H9 (cell line): ENCODE measurements around the gene TAGLN2. TPM values are rescaled to one million over a fixed set of nuclear protein-coding genes. Genes with fewer than 3 reads are reported as not detected.

Experiments used
- DNase-seq: peaks from one replicate; pipeline ENCODE4 v3.0.0-alpha.2; 2017
- H2AFZ ChIP-seq: one replicate; pipeline ENCODE4 v1.6.1; 2013; ENCODE audit warnings: mild to moderate bottlenecking, low read length, control low read depth, moderate library complexity
- H2AK5ac ChIP-seq: 2 replicates; pipeline ENCODE4 v1.6.1; 2013; ENCODE audit warnings: low read length, control low read depth, mixed read lengths; ENCODE audit not compliant: insufficient read length
- H2BK120ac ChIP-seq: one replicate; pipeline ENCODE4 v1.6.1; 2013; ENCODE audit warnings: low read depth, mild to moderate bottlenecking, low read length, control low read depth, inconsistent platforms; ENCODE audit not compliant: poor library complexity, severe bottlenecking
- H2BK12ac ChIP-seq: 2 replicates; pipeline ENCODE4 v1.6.1; 2013; ENCODE audit warnings: low read length, control low read depth, mixed read lengths, low read depth; ENCODE audit not compliant: insufficient read length
- H2BK15ac ChIP-seq: 2 replicates; pipeline ENCODE4 v1.6.1; 2013; ENCODE audit warnings: low read depth, low read length, control low read depth
- H2BK20ac ChIP-seq: one replicate; pipeline ENCODE4 v1.6.1; 2013; ENCODE audit warnings: low read depth, mild to moderate bottlenecking, low read length, control low read depth, inconsistent platforms; ENCODE audit not compliant: poor library complexity, severe bottlenecking
- H2BK5ac ChIP-seq: 2 replicates; pipeline ENCODE4 v1.6.1; 2013; ENCODE audit warnings: low read length, control low read depth, mixed read lengths; ENCODE audit not compliant: insufficient read length
- H3K14ac ChIP-seq: 2 replicates; pipeline ENCODE4 v1.6.1; 2013; ENCODE audit warnings: low read length, control low read depth; ENCODE audit not compliant: insufficient read depth
- H3K18ac ChIP-seq: 2 replicates; pipeline ENCODE4 v1.6.1; 2013; ENCODE audit warnings: low read depth, mild to moderate bottlenecking, mixed read lengths, low read length, control low read depth; ENCODE audit not compliant: insufficient read length
- H3K23ac ChIP-seq: 2 replicates; pipeline ENCODE4 v1.6.1; 2013; ENCODE audit warnings: low read length, control low read depth, mixed read lengths, low read depth; ENCODE audit not compliant: insufficient read length
- H3K23me2 ChIP-seq: 2 replicates; pipeline ENCODE4 v1.6.1; 2013; ENCODE audit warnings: low read depth, mild to moderate bottlenecking, mixed read lengths, low read length, control low read depth; ENCODE audit not compliant: insufficient read length, poor library complexity, severe bottlenecking
- H3K27ac ChIP-seq: 2 replicates; pipeline ENCODE4 v1.5.1; 2013; ENCODE audit warnings: low read length, control low read depth, mixed read lengths, low read depth; ENCODE audit not compliant: insufficient read length
- H3K27me3 ChIP-seq: 2 replicates; pipeline ENCODE4 v1.6.1; 2013; ENCODE audit warnings: low read length, control low read depth, inconsistent platforms; ENCODE audit not compliant: insufficient read depth
- H3K4ac ChIP-seq: 2 replicates; pipeline ENCODE4 v1.6.1; 2013; ENCODE audit warnings: low read depth, mild to moderate bottlenecking, control low read depth, inconsistent platforms, low read length, moderate library complexity
- H3K4me1 ChIP-seq: 2 replicates; pipeline ENCODE4 v1.6.1; 2013; ENCODE audit warnings: low read length, control low read depth, inconsistent platforms; ENCODE audit not compliant: insufficient read depth
- H3K4me2 ChIP-seq: 2 replicates; pipeline ENCODE4 v1.6.1; 2013; ENCODE audit warnings: low read length, control low read depth, mixed read lengths; ENCODE audit not compliant: insufficient read length, insufficient read depth
- H3K56ac ChIP-seq: 2 replicates; pipeline ENCODE4 v1.6.1; 2013; ENCODE audit warnings: low read depth, mild to moderate bottlenecking, mixed read lengths, low read length, control low read depth; ENCODE audit not compliant: insufficient read length
- H3K79me1 ChIP-seq: 2 replicates; pipeline ENCODE4 v1.6.1; 2013; ENCODE audit warnings: low read depth, mild to moderate bottlenecking, moderate library complexity, low read length, control low read depth, inconsistent platforms; ENCODE audit not compliant: insufficient read depth, poor library complexity, severe bottlenecking
- H3K79me2 ChIP-seq: 2 replicates; pipeline ENCODE4 v1.6.1; 2013; ENCODE audit warnings: low read length, control low read depth, inconsistent platforms; ENCODE audit not compliant: insufficient read depth
- H3K9ac ChIP-seq: 2 replicates; pipeline ENCODE4 v1.6.1; 2013; ENCODE audit warnings: low read length, control low read depth, mixed read lengths; ENCODE audit not compliant: insufficient read length; ENCODE audit errors: extremely low read depth
- H3K9me3 ChIP-seq: one replicate; pipeline ENCODE4 v1.6.1; 2013; ENCODE audit warnings: low read depth, low read length, inconsistent platforms; ENCODE audit not compliant: control insufficient read depth
- H3T11ph ChIP-seq: one replicate; pipeline ENCODE4 v1.6.1; 2013; ENCODE audit warnings: mild to moderate bottlenecking, low read length, control low read depth, inconsistent platforms
- H4K20me1 ChIP-seq: one replicate; pipeline ENCODE4 v1.6.1; 2013; ENCODE audit not compliant: control insufficient read depth, insufficient read length, insufficient read depth
- H4K5ac ChIP-seq: 2 replicates; pipeline ENCODE4 v1.6.1; 2013; ENCODE audit warnings: low read depth, mild to moderate bottlenecking, mixed read lengths, low read length, control low read depth; ENCODE audit not compliant: insufficient read length
- H4K8ac ChIP-seq: replicated peaks from 2 replicates; pipeline ENCODE4 v1.6.1; 2013; ENCODE audit warnings: low read length, control low read depth, mixed read lengths, low read depth; ENCODE audit not compliant: insufficient read length
- H4K91ac ChIP-seq: 2 replicates; pipeline ENCODE4 v1.6.1; 2013; ENCODE audit warnings: low read depth, mild to moderate bottlenecking, moderate library complexity, mixed read lengths, low read length, control low read depth; ENCODE audit not compliant: insufficient read length
- H3K27ac Mint-ChIP-seq, 3 experiments: 2 replicates in 2 of 3; 3 replicates in 1 of 3; pipeline ENCODE4 v1.8.0; 2020 to 2021; ENCODE audit warnings: mixed read lengths in 3 of 3, mild to moderate bottlenecking in 1 of 3, moderate library complexity in 1 of 3
- H3K27me3 Mint-ChIP-seq: 2 replicates; pipeline ENCODE4 v1.8.0; 2021; ENCODE audit warnings: low read depth, mild to moderate bottlenecking, moderate library complexity, mixed read lengths
- H3K36me3 Mint-ChIP-seq, 3 experiments: 2 replicates in 2 of 3; 3 replicates in 1 of 3; pipeline ENCODE4 v1.8.0; 2020 to 2021; ENCODE audit warnings: low read depth in 3 of 3, mixed read lengths in 3 of 3; ENCODE audit not compliant: insufficient read depth in 1 of 3
- H3K4me1 Mint-ChIP-seq, 2 experiments: 2 replicates each; pipeline ENCODE4 v1.8.0; 2020; ENCODE audit warnings: mixed read lengths in 2 of 2
- H3K4me3 Mint-ChIP-seq, 2 experiments: 2 replicates in 1 of 2; 3 replicates in 1 of 2; pipeline ENCODE4 v1.8.0; 2020 to 2021; ENCODE audit warnings: mild to moderate bottlenecking in 2 of 2, mixed read lengths in 2 of 2, moderate library complexity in 1 of 2
- H3K9me3 Mint-ChIP-seq, 2 experiments: 2 replicates in 1 of 2; 3 replicates in 1 of 2; pipeline ENCODE4 v1.8.0; 2020; ENCODE audit warnings: mild to moderate bottlenecking in 2 of 2, mixed read lengths in 2 of 2, moderate library complexity in 1 of 2
- CTCF ChIP-seq: fragments of 200-600 bp; sonication (generic); conservative IDR thresholded peaks from 3 replicates; pipeline ENCODE4 v1.8.0; 2021; ENCODE audit warnings: antibody characterized with exemption, mild to moderate bottlenecking
- WGBS: extraction: QIAGEN DNeasy Blood & Tissue Kit; methylation state at CpG from one replicate; pipeline ENCODE4 v1.1.7; 2013; ENCODE audit warnings: missing lambda C conversion rate, low lambda C conversion rate, mixed read lengths; ENCODE audit not compliant: insufficient read length; ENCODE audit errors: extremely low coverage; 5-methylcytosine and 5-hydroxymethylcytosine counted together
- total RNA-seq: library from RNA; stranded (reverse); gene quantifications from 2 replicates; pipeline ENCODE4 v1.2.1, GENCODE V29; 2021

TAGLN2 gene
- total RNA-seq, 1 experiment from 2014 or later: 76.7 TPM

- Histone ChIP-seq H2BK5ac (no peak overlapping the region), H3K27ac (no peak overlapping the region), H3K79me1 (no peaks in the 10 kb centered on the region), H4K5ac (no peak overlapping the region), H3K23ac (no peak overlapping the region), H4K91ac (no peak overlapping the region), H3K4ac (no peak overlapping the region), H3K9me3 (no peaks in the 10 kb centered on the region), H4K8ac (no peak overlapping the region), H3K79me2 (no peaks in the 10 kb centered on the region), H2BK15ac (no peak overlapping the region), H3K27me3 (no peaks in the 10 kb centered on the region), H2BK20ac (no peak overlapping the region), H2AK5ac (no peak overlapping the region), H2BK120ac (no peak overlapping the region), H3K14ac (no peak overlapping the region), H3K18ac (no peak overlapping the region), H3K9ac (no peak overlapping the region), H3K4me2 (no peak overlapping the region), H3T11ph (no peak overlapping the region), H2BK12ac (no peak overlapping the region), H3K23me2 (no peaks in the 10 kb centered on the region), H2AFZ (no peak overlapping the region), H4K20me1 (no peaks in the 10 kb centered on the region), H3K56ac (no peak overlapping the region), H3K4me1 (no peaks in the 10 kb centered on the region)
- peaks cover 0 to 7% of the 10 kb centered on the region in 2 experiments; a peak in 1 of 4 replicates for H3K4me1 Mint-ChIP-seq
- no peak for DNase-seq
- H3K27me3 Mint-ChIP-seq: peaks cover 9% of the 10 kb centered on the region
- no CpG with 5 or more reads among the region's 8 CpGs for WGBS
- no peaks in the 10 kb centered on the region for H3K9me3 Mint-ChIP-seq
- H3K4me3 Mint-ChIP-seq: no peak overlapping the region
- no peak overlapping the region for H3K27ac Mint-ChIP-seq
- no peak for TF ChIP-seq CTCF
- no peaks in the 10 kb centered on the region for H3K36me3 Mint-ChIP-seq
Observed at GRCh38 chr1:159972443-159973205, 47.3 kb upstream of the TAGLN2 start.
